IMR-90 (cell line): Measurements from ENCODE around the gene TAS2R16. TPM values are rescaled to one million over a fixed set of nuclear protein-coding genes. Genes with fewer than 3 reads are reported as not detected.

Experiments used
- ATAC-seq: fragments of 200-7000 bp; cut with Tn5 transposase; 2 replicates; pipeline ENCODE4 v1.9.1; 2020; ENCODE audit warnings: low read depth, mild to moderate bottlenecking, moderate library complexity
- BruUV-seq: library from RNA; stranded (reverse); fragments of 400-500 nt; replicated peaks from 2 replicates; lab custom pipeline; 2021; lab: Mats Ljungman, UMichigan
- CTCF ChIA-PET: fragments of 300-600 bp; formaldehyde crosslinking; extraction: SDS; loops from one replicate; lab custom pipeline; 2021; ENCODE audit warnings: antibody characterized with exemption; lab: Yijun Ruan, JAX
- POLR2A ChIA-PET: fragments of 300-600 bp; sonication (Branson Sonifier 250); formaldehyde crosslinking; loops from one replicate; lab custom pipeline; 2022; ENCODE audit warnings: antibody characterized with exemption; ENCODE audit not compliant: unreplicated experiment; lab: Charles Lee
- DNase-seq: peaks from one replicate; pipeline ENCODE4 v3.0.0; 2013
- H2AFZ ChIP-seq: replicated peaks from 2 replicates; pipeline ENCODE3; 2013; ENCODE audit warnings: low read length, mild to moderate bottlenecking; ENCODE audit not compliant: poor library complexity
- H2AK5ac ChIP-seq: 2 replicates; pipeline ENCODE4 v1.6.1; 2013; ENCODE audit warnings: low read depth, low read length, inconsistent platforms
- H2AK9ac ChIP-seq: replicated peaks from 2 replicates; pipeline ENCODE3; 2013; ENCODE audit warnings: mild to moderate bottlenecking, low read depth, low read length, moderate library complexity; ENCODE audit not compliant: poor library complexity
- H2BK120ac ChIP-seq: 2 replicates; pipeline ENCODE4 v1.6.1; 2013; ENCODE audit warnings: low read depth, low read length, inconsistent platforms
- H2BK15ac ChIP-seq: 3 replicates; pipeline ENCODE4 v1.6.1; 2013; ENCODE audit warnings: low read depth, low read length, inconsistent platforms
- H2BK20ac ChIP-seq: 2 replicates; pipeline ENCODE4 v1.6.1; 2013; ENCODE audit warnings: low read depth, mild to moderate bottlenecking, inconsistent platforms, low read length, moderate library complexity
- H2BK5ac ChIP-seq: 2 replicates; pipeline ENCODE4 v1.6.1; 2013; ENCODE audit warnings: mild to moderate bottlenecking, low read depth, low read length, inconsistent platforms; ENCODE audit not compliant: poor library complexity, severe bottlenecking
- H3K14ac ChIP-seq: replicated peaks from 2 replicates; pipeline ENCODE4 v1.6.1; 2013; ENCODE audit warnings: low read depth, low read length, inconsistent platforms
- H3K18ac ChIP-seq: 2 replicates; pipeline ENCODE4 v1.6.1; 2013; ENCODE audit warnings: low read depth, low read length, control low read depth
- H3K23ac ChIP-seq: 2 replicates; pipeline ENCODE4 v1.6.1; 2013; ENCODE audit warnings: low read depth, low read length, inconsistent platforms
- H3K27ac ChIP-seq: 2 replicates; pipeline ENCODE4 v1.5.1; 2013; ENCODE audit warnings: mild to moderate bottlenecking, control low read depth, low read length; ENCODE audit not compliant: insufficient read depth
- H3K27me3 ChIP-seq: 2 replicates; pipeline ENCODE4 v1.6.1; 2013; ENCODE audit warnings: low read length; ENCODE audit not compliant: control insufficient read depth, insufficient read depth
- H3K36me3 ChIP-seq: 2 replicates; pipeline ENCODE4 v1.6.1; 2013; ENCODE audit warnings: low read length, mixed read lengths; ENCODE audit not compliant: control insufficient read depth, insufficient read depth
- H3K4ac ChIP-seq: 2 replicates; pipeline ENCODE4 v1.6.1; 2013; ENCODE audit warnings: low read depth, low read length, inconsistent platforms
- H3K4me1 ChIP-seq: 2 replicates; pipeline ENCODE4 v1.6.1; 2013; ENCODE audit warnings: low read length, mixed read lengths; ENCODE audit not compliant: control insufficient read depth, insufficient read depth
- H3K4me2 ChIP-seq: 2 replicates; pipeline ENCODE4 v1.6.1; 2013; ENCODE audit warnings: low read depth, mild to moderate bottlenecking, control low read depth, low read length, moderate library complexity
- H3K4me3 ChIP-seq: 2 replicates; pipeline ENCODE4 v1.5.1; 2013; ENCODE audit warnings: low read depth, mild to moderate bottlenecking, control low read depth, low read length, moderate library complexity; ENCODE audit not compliant: insufficient read depth
- H3K56ac ChIP-seq: 2 replicates; pipeline ENCODE4 v1.6.1; 2013; ENCODE audit warnings: low read length, inconsistent platforms; ENCODE audit not compliant: insufficient read depth; ENCODE audit errors: extremely low read depth
- H3K79me1 ChIP-seq, 2 experiments: 2 replicates each; pipeline ENCODE4 v1.6.1; 2013; ENCODE audit warnings: low read length in 2 of 2, inconsistent platforms in 1 of 2, low read depth in 1 of 2
- H3K9ac ChIP-seq: 2 replicates; pipeline ENCODE4 v1.6.1; 2013; ENCODE audit warnings: low read depth, low read length, control low read depth
- H3K9me1 ChIP-seq: 2 replicates; pipeline ENCODE4 v1.6.1; 2013; ENCODE audit warnings: low read length, inconsistent platforms; ENCODE audit not compliant: insufficient read depth
- H3K9me3 ChIP-seq: 2 replicates; pipeline ENCODE4 v1.6.1; 2013; ENCODE audit warnings: low read length; ENCODE audit not compliant: control insufficient read depth, insufficient read depth
- H4K20me1 ChIP-seq: 2 replicates; pipeline ENCODE4 v1.6.1; 2013; ENCODE audit warnings: low read length, inconsistent platforms; ENCODE audit not compliant: insufficient read depth
- H4K5ac ChIP-seq: 2 replicates; pipeline ENCODE4 v1.6.1; 2013; ENCODE audit warnings: mild to moderate bottlenecking, low read depth, low read length, control low read depth
- H4K8ac ChIP-seq, 2 experiments: 2 replicates each; pipeline ENCODE4 v1.6.1; 2013; ENCODE audit warnings: low read depth in 2 of 2, low read length in 2 of 2, control low read depth in 1 of 2, inconsistent platforms in 1 of 2
- H4K91ac ChIP-seq: 2 replicates; pipeline ENCODE4 v1.6.1; 2013; ENCODE audit warnings: low read depth, low read length, inconsistent platforms; ENCODE audit not compliant: insufficient read depth
- BHLHE40 ChIP-seq: fragments of 150-350 bp; IDR thresholded peaks from 2 replicates; pipeline ENCODE4 v1.6.1; 2016; ENCODE audit warnings: mild to moderate bottlenecking, low read depth, low read length
- CEBPB ChIP-seq: IDR thresholded peaks from 2 replicates; pipeline ENCODE4 v1.6.1; 2012; ENCODE audit warnings: low read depth, low read length, improper control_type of control experiment
- CHD1 ChIP-seq: IDR thresholded peaks from 2 replicates; pipeline ENCODE4 v1.6.1; 2012; ENCODE audit warnings: low read depth, low read length, improper control_type of control experiment
- CTCF ChIP-seq: conservative IDR thresholded peaks from 2 replicates; pipeline ENCODE4 v1.5.1; 2012; ENCODE audit warnings: mild to moderate bottlenecking, low read depth, low read length, improper control_type of control experiment
- ELK1 ChIP-seq: fragments of 150-350 bp; IDR thresholded peaks from 2 replicates; pipeline ENCODE4 v1.6.1; 2016; ENCODE audit warnings: low read depth, mild to moderate bottlenecking, low read length, moderate library complexity, borderline replicate concordance
- MAZ ChIP-seq: IDR thresholded peaks from 2 replicates; pipeline ENCODE4 v1.6.1; 2012; ENCODE audit warnings: low read depth, mild to moderate bottlenecking, low read length, improper control_type of control experiment, moderate library complexity, borderline replicate concordance
- MXI1 ChIP-seq: IDR thresholded peaks from 2 replicates; pipeline ENCODE4 v1.6.1; 2012; ENCODE audit warnings: low read depth, mild to moderate bottlenecking, low read length, moderate library complexity, borderline replicate concordance
- POLR2A ChIP-seq: IDR thresholded peaks from 2 replicates; pipeline ENCODE4 v1.6.1; 2012; ENCODE audit warnings: mild to moderate bottlenecking, low read depth, low read length
- RAD21 ChIP-seq: IDR thresholded peaks from 2 replicates; pipeline ENCODE4 v1.6.1; 2012; ENCODE audit warnings: low read length, improper control_type of control experiment
- RCOR1 ChIP-seq: IDR thresholded peaks from 2 replicates; pipeline ENCODE4 v1.6.1; 2012; ENCODE audit warnings: mild to moderate bottlenecking, low read length, improper control_type of control experiment; ENCODE audit not compliant: insufficient replicate concordance
- SMC3 ChIP-seq: fragments of 150-350 bp; IDR thresholded peaks from 2 replicates; pipeline ENCODE4 v1.6.1; 2016; ENCODE audit warnings: low read depth, mild to moderate bottlenecking, antibody characterized with exemption, low read length, moderate library complexity
- USF2 ChIP-seq: fragments of 150-350 bp; IDR thresholded peaks from 2 replicates; pipeline ENCODE4 v1.6.1; 2017; ENCODE audit warnings: mild to moderate bottlenecking, antibody characterized with exemption, low read length, low read depth
- WGBS, 2 experiments: methylation state at CpG; one replicate each; pipeline versions ENCODE4 v1.1.5 to v1.1.7; 2013; ENCODE audit warnings: missing lambda C conversion rate in 2 of 2; ENCODE audit not compliant: insufficient read length in 1 of 2; ENCODE audit errors: extremely low coverage in 2 of 2; 5-methylcytosine and 5-hydroxymethylcytosine counted together
- dilution Hi-C: fragments of 300-500 bp; cut with HindIII; formaldehyde crosslinking; loops from one replicate; pipeline ENCODE4 v1.14.3; 2018; ENCODE audit warnings: low sequenced_read_pairs; ENCODE audit not compliant: unreplicated experiment
- in situ Hi-C: fragments of 300-500 bp; cut with MboI; formaldehyde crosslinking; loops from 3 replicates; pipeline ENCODE4 v1.14.3; 2019; ENCODE audit warnings: low sequenced_read_pairs, inconsistent platforms, mixed read lengths
- intact Hi-C: fragments of 100-400 bp; cut with micrococcal nuclease; formaldehyde crosslinking; loops from 2 replicates; pipeline ENCODE4 v1.10.0; 2022
- polyA plus RNA-seq, 3 experiments: library from polyadenylated mRNA; depleted of rRNA; stranded (reverse); fragments of >200 nt; gene quantifications; 2 replicates each; pipeline ENCODE4 v1.2.3, GENCODE V29; 2012; ENCODE audit warnings: low replicate concordance in 1 of 3
- total RNA-seq: library from RNA; depleted of rRNA; stranded (reverse); fragments of >200 nt; gene quantifications from 2 replicates; pipeline ENCODE4 v1.2.3, GENCODE V29; 2012

Gene TAS2R16
- total and polyA plus RNA-seq, 2 of the 4 experiments (the other 2 are of a cell fraction), result not detected

- Histone ChIP-seq H2AK5ac (no peak overlapping the region), H2AK9ac (no peak overlapping the region), H2BK5ac (no peak overlapping the region), H2BK15ac (no peak overlapping the region), H2AFZ (no peak overlapping the region), H3K27me3 (no peaks in the 10 kb centered on the region), H3K4me1 (no peaks in the 10 kb centered on the region), H3K9me1 (no peaks in the 10 kb centered on the region), H3K14ac (no peak overlapping the region), H3K4me2 (no peak overlapping the region), H3K36me3 (no peaks in the 10 kb centered on the region), H3K18ac (no peak overlapping the region), H4K8ac (no peak overlapping the region), H3K56ac (no peak overlapping the region), H3K23ac (no peak overlapping the region), H2BK120ac (no peak overlapping the region), H2BK20ac (no peak overlapping the region), H3K9ac (no peak overlapping the region), H3K9me3 (peaks cover 9% of the 10 kb centered on the region), H3K4me3 (no peak overlapping the region), H4K91ac (no peak overlapping the region), H4K20me1 (no peaks in the 10 kb centered on the region), H4K5ac (no peak overlapping the region), H3K4ac (no peak overlapping the region), H3K79me1 (no peaks in the 10 kb centered on the region), H3K27ac (no peak overlapping the region)
- ATAC-seq (no peak), DNase-seq (no peak)
- ChIA-PET CTCF (no interaction called here), POLR2A (no interaction called here)
- intact Hi-C loops (no loop called here), in situ Hi-C loops (no loop called here), dilution Hi-C loops (no loop called here)
- no TSS peak for BruUV-seq
- TF ChIP-seq CEBPB, result no peak
- TF ChIP-seq POLR2A, result no peak
- TF ChIP-seq MXI1, result no peak
- TF ChIP-seq MAZ, result no peak
- TF ChIP-seq BHLHE40, result no peak
- no peak for TF ChIP-seq CHD1
- TF ChIP-seq USF2, result no peak
- TF ChIP-seq RAD21, result no peak
- no peak for TF ChIP-seq RCOR1
- TF ChIP-seq SMC3, result no peak
- no peak for TF ChIP-seq CTCF
- no peak for TF ChIP-seq ELK1
- WGBS, 2 experiments, result 100% methylated on average over 1 of the region's 2 CpGs; no CpG with 5 or more reads in 1 of the 2 experiments
Observed at GRCh38 chr7:123026251-123026650, 30.8 kb upstream of the TAS2R16 start.
